ENCODE results near the gene PARD3B.

The PARD3B gene

DNA sequence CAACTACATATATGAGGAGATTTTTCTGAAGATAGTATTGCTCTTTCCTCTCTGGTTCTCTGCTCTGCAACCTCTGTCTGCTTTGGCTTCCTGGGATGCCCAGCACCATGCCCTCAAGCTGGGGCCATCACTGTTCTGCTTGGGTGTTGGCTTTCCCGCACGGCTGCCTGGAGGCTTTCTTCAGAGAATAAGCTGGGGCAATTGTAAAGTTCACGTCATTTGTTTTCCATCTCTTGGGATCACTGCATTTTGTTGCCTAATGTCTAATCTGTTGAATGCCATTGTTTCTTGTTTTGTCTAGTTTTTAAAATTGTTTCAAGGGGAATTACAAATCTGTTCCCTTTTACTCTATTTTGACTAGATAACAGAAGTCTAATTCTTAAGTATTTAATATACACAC, 699.7 kb downstream of the PARD3B start:
- no peak overlapping the region for H2AFZ ChIP-seq (ENCODE audit: low read depth, low read length)
- ATAC-seq (ENCODE audit: insufficient read depth, low read depth): no peak
- peaks cover 3% of the 10 kb centered on the region for H3K27me3 ChIP-seq (ENCODE audit: insufficient read depth, low read length, poor library complexity)
- no peaks in the 10 kb centered on the region for H3K4me1 ChIP-seq (ENCODE audit: insufficient read depth, low read length)
- H3K9me3 ChIP-seq (ENCODE audit: insufficient read depth, low read length, severe bottlenecking): no peaks in the 10 kb centered on the region
- no peaks in the 10 kb centered on the region for H3K79me2 ChIP-seq (ENCODE audit: insufficient read depth, low read length)
- DNase-seq: no peak
- TF ChIP-seq, protein P1, sequence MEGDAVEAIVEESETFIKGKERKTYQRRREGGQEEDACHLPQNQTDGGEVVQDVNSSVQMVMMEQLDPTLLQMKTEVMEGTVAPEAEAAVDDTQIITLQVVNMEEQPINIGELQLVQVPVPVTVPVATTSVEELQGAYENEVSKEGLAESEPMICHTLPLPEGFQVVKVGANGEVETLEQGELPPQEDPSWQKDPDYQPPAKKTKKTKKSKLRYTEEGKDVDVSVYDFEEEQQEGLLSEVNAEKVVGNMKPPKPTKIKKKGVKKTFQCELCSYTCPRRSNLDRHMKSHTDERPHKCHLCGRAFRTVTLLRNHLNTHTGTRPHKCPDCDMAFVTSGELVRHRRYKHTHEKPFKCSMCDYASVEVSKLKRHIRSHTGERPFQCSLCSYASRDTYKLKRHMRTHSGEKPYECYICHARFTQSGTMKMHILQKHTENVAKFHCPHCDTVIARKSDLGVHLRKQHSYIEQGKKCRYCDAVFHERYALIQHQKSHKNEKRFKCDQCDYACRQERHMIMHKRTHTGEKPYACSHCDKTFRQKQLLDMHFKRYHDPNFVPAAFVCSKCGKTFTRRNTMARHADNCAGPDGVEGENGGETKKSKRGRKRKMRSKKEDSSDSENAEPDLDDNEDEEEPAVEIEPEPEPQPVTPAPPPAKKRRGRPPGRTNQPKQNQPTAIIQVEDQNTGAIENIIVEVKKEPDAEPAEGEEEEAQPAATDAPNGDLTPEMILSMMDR (IDR thresholded peaks at IDR 0.05; ENCODE audit: borderline replicate concordance, extremely low read depth, low read length, poor library complexity, severe bottlenecking): no peak
- TF ChIP-seq EZH2 (IDR thresholded peaks at IDR 0.05; ENCODE audit: borderline replicate concordance, low read depth, low read length, severe bottlenecking): no peak
- H3K4me2 ChIP-seq (ENCODE audit: insufficient read depth, low read length): no peak overlapping the region
- no peak overlapping the region for H3K4me3 ChIP-seq (ENCODE audit: low read depth in 1 of 2, low read length in 2 of 2)
- no peaks in the 10 kb centered on the region for H3K36me3 ChIP-seq (ENCODE audit: insufficient read depth, low read length)
- no peak overlapping the region for H3K9ac ChIP-seq (ENCODE audit: low read depth, low read length)
- no peak overlapping the region for H3K27ac ChIP-seq (ENCODE audit: low read length)
- no peaks in the 10 kb centered on the region for H4K20me1 ChIP-seq (ENCODE audit: insufficient read depth, low read length)

DNA sequence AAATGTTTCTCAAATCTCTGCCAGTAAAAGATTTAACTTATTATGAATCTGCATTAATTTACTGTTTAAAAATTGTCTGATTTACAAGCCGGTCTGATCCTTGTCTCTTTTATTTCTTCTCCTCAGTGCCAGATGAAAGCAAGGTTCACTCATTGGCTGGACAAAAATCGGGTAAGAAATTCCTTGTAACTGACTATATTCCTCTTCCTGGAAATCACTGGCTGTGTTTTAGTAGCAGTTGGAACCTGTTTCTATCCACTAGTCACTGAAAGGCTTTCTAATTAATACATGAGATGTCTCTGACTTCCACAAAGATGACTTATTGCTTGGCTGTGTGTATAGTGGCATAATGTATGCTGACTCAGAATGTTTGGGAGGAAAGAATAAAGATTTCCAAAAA, 700.4 kb downstream of the PARD3B start:
- H3K79me2 ChIP-seq (ENCODE audit: insufficient read depth, low read length): no peaks in the 10 kb centered on the region
- no peak overlapping the region for H2AFZ ChIP-seq (ENCODE audit: low read depth, low read length)
- no peaks in the 10 kb centered on the region for H3K9me3 ChIP-seq (ENCODE audit: insufficient read depth, low read length, severe bottlenecking)
- H3K27ac ChIP-seq (ENCODE audit: low read length): no peak overlapping the region
- H3K9ac ChIP-seq (ENCODE audit: low read depth, low read length): no peak overlapping the region
- no peak overlapping the region for H3K4me3 ChIP-seq (ENCODE audit: low read depth in 1 of 2, low read length in 2 of 2)
- H3K4me1 ChIP-seq (ENCODE audit: insufficient read depth, low read length): no peaks in the 10 kb centered on the region
- peaks cover 3% of the 10 kb centered on the region for H3K27me3 ChIP-seq (ENCODE audit: insufficient read depth, low read length, poor library complexity)
- H4K20me1 ChIP-seq (ENCODE audit: insufficient read depth, low read length): no peaks in the 10 kb centered on the region
- DNase-seq (no peak), ATAC-seq (ENCODE audit: insufficient read depth, low read depth) (no peak)
- H3K36me3 ChIP-seq (ENCODE audit: insufficient read depth, low read length): no peaks in the 10 kb centered on the region
- TF ChIP-seq EZH2 (IDR thresholded peaks at IDR 0.05; ENCODE audit: borderline replicate concordance, low read depth, low read length, severe bottlenecking): no peak
- TF ChIP-seq, protein P1 (IDR thresholded peaks at IDR 0.05; ENCODE audit: borderline replicate concordance, extremely low read depth, low read length, poor library complexity, severe bottlenecking): no peak
- H3K4me2 ChIP-seq (ENCODE audit: insufficient read depth, low read length): no peak overlapping the region

DNA sequence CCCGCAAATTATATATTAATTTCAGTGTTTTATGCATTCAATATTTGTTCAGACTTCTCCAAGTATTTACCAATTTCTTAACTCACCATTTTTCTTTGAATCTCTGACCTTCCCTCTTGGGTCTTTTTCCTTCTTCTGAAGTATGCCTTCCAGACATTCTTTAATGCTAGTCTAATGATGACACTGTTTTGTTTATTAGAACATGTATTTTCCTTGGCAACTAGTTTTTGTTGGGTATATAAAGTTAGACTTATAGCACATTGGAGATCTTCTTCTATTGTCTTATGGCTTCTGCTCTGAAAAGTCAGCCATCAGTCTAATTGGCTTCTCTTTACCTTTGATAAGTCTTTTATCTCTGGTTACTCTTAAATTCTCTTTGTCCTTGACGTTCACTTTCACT, 713.8 kb downstream of the PARD3B start:
- H2AFZ ChIP-seq (ENCODE audit: low read depth, low read length): no peak overlapping the region
- DNase-seq: no peak
- H3K27me3 ChIP-seq (ENCODE audit: insufficient read depth, low read length, poor library complexity): no peaks in the 10 kb centered on the region
- no peaks in the 10 kb centered on the region for H3K79me2 ChIP-seq (ENCODE audit: insufficient read depth, low read length)
- no peaks in the 10 kb centered on the region for H4K20me1 ChIP-seq (ENCODE audit: insufficient read depth, low read length)
- TF ChIP-seq, protein P1 (IDR thresholded peaks at IDR 0.05; ENCODE audit: borderline replicate concordance, extremely low read depth, low read length, poor library complexity, severe bottlenecking): no peak
- no peak for TF ChIP-seq EZH2 (IDR thresholded peaks at IDR 0.05; ENCODE audit: borderline replicate concordance, low read depth, low read length, severe bottlenecking)
- no peak overlapping the region for H3K9ac ChIP-seq (ENCODE audit: low read depth, low read length)
- ATAC-seq (ENCODE audit: insufficient read depth, low read depth): no peak
- no peaks in the 10 kb centered on the region for H3K36me3 ChIP-seq (ENCODE audit: insufficient read depth, low read length)
- H3K4me3 ChIP-seq (ENCODE audit: low read depth in 1 of 2, low read length in 2 of 2): no peak overlapping the region
- no peak overlapping the region for H3K27ac ChIP-seq (ENCODE audit: low read length)
- no peaks in the 10 kb centered on the region for H3K4me1 ChIP-seq (ENCODE audit: insufficient read depth, low read length)
- H3K4me2 ChIP-seq (ENCODE audit: insufficient read depth, low read length): no peak overlapping the region
- no peaks in the 10 kb centered on the region for H3K9me3 ChIP-seq (ENCODE audit: insufficient read depth, low read length, severe bottlenecking)

DNA sequence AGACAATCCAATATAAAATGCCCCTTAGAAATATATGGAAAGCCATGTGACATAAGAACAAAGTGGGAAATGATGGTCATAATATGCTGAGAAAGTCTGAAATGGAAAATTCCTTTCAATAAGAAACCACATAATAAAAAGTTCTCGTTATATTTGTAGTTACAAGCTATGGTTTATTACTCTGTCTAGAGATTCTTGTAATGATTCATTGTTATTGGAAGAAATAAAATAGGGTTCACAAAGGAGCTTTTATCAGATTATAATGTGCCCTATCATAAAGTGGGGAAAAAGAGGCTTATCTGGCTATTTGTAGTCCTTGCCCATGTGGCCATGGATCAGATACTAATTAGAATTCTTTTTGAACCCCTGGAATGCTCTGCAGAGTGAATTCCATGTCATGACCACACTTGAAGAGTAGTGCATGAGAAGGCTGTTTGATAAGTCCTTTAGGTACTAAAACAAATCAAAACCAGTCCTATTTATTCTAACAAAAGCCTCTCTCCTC, 716.3 kb downstream of the PARD3B start:
- H3K9ac ChIP-seq (ENCODE audit: low read depth, low read length): no peak overlapping the region
- H3K79me2 ChIP-seq (ENCODE audit: insufficient read depth, low read length): no peaks in the 10 kb centered on the region
- H3K4me1 ChIP-seq (ENCODE audit: insufficient read depth, low read length): no peaks in the 10 kb centered on the region
- H3K27me3 ChIP-seq (ENCODE audit: insufficient read depth, low read length, poor library complexity): no peaks in the 10 kb centered on the region
- no peaks in the 10 kb centered on the region for H3K36me3 ChIP-seq (ENCODE audit: insufficient read depth, low read length)
- H3K27ac ChIP-seq (ENCODE audit: low read length): no peak overlapping the region
- TF ChIP-seq, protein P1 (IDR thresholded peaks at IDR 0.05; ENCODE audit: borderline replicate concordance, extremely low read depth, low read length, poor library complexity, severe bottlenecking): no peak
- TF ChIP-seq EZH2 (IDR thresholded peaks at IDR 0.05; ENCODE audit: borderline replicate concordance, low read depth, low read length, severe bottlenecking): no peak
- H3K4me2 ChIP-seq (ENCODE audit: insufficient read depth, low read length): no peak overlapping the region
- no peaks in the 10 kb centered on the region for H4K20me1 ChIP-seq (ENCODE audit: insufficient read depth, low read length)
- ATAC-seq (ENCODE audit: insufficient read depth, low read depth) (no peak), DNase-seq (no peak)
- H3K4me3 ChIP-seq (ENCODE audit: low read depth in 1 of 2, low read length in 2 of 2): no peak overlapping the region
- H3K9me3 ChIP-seq (ENCODE audit: insufficient read depth, low read length, severe bottlenecking): no peaks in the 10 kb centered on the region
- no peak overlapping the region for H2AFZ ChIP-seq (ENCODE audit: low read depth, low read length)

Data from DND-41 (cell line).